Astrocyte (in vitro differentiated cells and primary cell): Measurements from ENCODE around the gene GID8.

ENCODE experiments used
- EZH2 ChIP-seq: IDR thresholded peaks from 2 replicates; pipeline ENCODE4 v1.6.1; 2012; ENCODE audit warnings: mild to moderate bottlenecking, low read length, inconsistent platforms; ENCODE audit not compliant: insufficient read depth
- TF ChIP-seq, protein P1 (sequence below): IDR thresholded peaks from 2 replicates; pipeline ENCODE4 v1.5.1; 2011; ENCODE audit warnings: low read depth, mild to moderate bottlenecking, inconsistent platforms, low read length, moderate library complexity; ENCODE audit not compliant: insufficient read depth

DNA sequence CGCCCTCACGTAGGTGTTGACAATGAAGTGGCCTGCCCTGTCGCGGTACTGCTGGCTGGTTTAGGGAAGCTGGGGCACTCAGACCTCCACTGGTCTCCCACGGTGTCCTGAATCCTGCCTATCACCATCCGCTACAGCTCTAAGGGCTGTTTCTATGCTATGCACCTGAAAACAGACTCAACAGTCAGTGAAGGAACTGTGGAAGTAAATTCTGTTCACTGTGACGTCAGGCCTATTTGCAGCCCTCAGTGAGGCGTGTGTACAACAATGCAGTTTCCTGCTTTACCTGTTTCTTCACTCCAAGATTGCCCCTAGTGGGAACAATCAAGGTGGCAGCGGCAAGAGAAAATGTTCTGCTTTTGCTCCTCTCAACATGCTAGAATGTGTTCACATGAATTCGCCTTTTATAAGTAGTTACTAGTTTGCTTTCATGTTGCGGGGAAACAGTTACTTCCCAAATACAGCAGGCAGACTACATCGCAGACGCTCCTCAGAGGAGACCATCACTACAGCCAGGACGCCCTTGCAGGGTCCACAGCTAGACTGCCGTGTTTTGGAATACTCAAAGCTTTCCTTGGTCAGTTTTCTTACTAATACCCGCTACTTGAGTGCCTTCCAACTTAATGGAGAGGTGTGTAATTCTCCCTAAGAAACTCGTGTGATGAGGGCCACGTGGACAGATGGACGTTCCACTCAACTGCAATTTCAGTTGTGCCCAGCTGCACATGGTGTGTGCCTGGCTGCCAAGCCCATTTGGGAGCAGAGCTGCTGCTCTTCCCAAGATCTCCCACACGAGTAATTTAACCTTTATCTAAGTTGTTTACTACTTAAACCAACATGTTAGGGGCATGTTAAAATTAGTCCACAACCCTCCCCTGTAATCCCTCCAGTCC, 37.0 kb upstream of the GID8 start:
- no peak for TF ChIP-seq EZH2
- TF ChIP-seq, protein P1, sequence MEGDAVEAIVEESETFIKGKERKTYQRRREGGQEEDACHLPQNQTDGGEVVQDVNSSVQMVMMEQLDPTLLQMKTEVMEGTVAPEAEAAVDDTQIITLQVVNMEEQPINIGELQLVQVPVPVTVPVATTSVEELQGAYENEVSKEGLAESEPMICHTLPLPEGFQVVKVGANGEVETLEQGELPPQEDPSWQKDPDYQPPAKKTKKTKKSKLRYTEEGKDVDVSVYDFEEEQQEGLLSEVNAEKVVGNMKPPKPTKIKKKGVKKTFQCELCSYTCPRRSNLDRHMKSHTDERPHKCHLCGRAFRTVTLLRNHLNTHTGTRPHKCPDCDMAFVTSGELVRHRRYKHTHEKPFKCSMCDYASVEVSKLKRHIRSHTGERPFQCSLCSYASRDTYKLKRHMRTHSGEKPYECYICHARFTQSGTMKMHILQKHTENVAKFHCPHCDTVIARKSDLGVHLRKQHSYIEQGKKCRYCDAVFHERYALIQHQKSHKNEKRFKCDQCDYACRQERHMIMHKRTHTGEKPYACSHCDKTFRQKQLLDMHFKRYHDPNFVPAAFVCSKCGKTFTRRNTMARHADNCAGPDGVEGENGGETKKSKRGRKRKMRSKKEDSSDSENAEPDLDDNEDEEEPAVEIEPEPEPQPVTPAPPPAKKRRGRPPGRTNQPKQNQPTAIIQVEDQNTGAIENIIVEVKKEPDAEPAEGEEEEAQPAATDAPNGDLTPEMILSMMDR = peak; percentile 27
